ENCODE results near the gene RBFOX1. TPM values are rescaled to one million over a fixed set of nuclear protein-coding genes. Genes with fewer than 3 reads are reported as not detected.

The RBFOX1 gene
- total and polyA plus RNA-seq, 5 experiments from 2014 or later: not detected

DNA sequence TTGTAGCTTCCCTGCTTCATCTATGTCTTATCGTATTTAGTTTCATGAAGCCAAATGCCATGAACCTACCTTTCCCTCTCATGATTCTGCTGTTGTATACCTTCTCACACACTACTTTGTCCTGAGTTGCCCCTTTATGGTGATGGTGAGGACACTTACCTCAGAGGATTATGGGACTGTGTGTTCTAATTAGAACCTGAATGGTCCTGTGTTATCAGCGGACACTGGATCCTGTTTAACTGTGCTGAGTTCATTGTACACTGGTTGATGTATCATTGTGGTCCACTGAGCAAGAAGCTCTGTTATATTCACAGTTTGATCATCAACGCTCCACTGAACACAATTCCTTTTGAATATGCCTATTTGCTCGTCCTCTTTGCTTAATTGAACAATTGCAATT, 343.0 kb downstream of the RBFOX1 start:
- Mint-ChIP-seq H3K36me3 (no peaks in the 10 kb centered on the region), H3K4me3 (no peak overlapping the region), H3K9me3 (peaks cover 0 to 7% (median 2%) of the 10 kb centered on the region in 9 donors), H3K27ac (no peak overlapping the region), H3K4me1 (no peaks in the 10 kb centered on the region), H3K27me3 (no peaks in the 10 kb centered on the region)
- POLR2A ChIA-PET: no interaction called here
- ATAC-seq: no peak
- no peak for DNase-seq

GRCh38 chr16:7680296-7680695, 347.7 kb downstream of the RBFOX1 start:
- H3K4me3 Mint-ChIP-seq: no peak overlapping the region
- no peak for ATAC-seq
- no peak overlapping the region for H3K27ac Mint-ChIP-seq
- POLR2A ChIA-PET: no interaction called here
- no peaks in the 10 kb centered on the region for H3K36me3 Mint-ChIP-seq
- no peaks in the 10 kb centered on the region for H3K4me1 Mint-ChIP-seq
- peaks cover 0 to 10% (median 3%) of the 10 kb centered on the region in 9 donors for H3K9me3 Mint-ChIP-seq
- no peaks in the 10 kb centered on the region for H3K27me3 Mint-ChIP-seq
- DNase-seq: no peak

DNA sequence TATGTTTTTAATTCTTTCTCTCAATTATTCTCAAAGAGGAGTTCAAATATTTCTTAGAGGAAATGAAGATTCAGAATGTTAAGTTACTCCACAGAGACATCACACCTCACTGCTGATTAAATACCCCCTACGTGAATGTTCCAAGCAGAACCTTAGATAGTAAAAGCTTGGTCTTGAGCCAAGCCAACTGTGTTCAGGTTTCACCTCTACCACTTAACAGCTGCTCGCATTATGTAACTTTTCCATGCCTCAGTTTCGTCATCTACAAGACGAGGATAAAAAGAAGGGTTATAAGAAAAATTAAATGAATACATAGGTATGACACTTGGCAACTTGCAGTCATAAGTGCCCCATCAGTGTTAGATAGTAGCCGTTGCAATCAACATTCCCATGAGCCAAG, 356.2 kb downstream of the RBFOX1 start:
- no peaks in the 10 kb centered on the region for H3K4me1 Mint-ChIP-seq
- no peak for DNase-seq
- POLR2A ChIA-PET: no interaction called here
- no peak overlapping the region for H3K27ac Mint-ChIP-seq
- ATAC-seq: no peak
- no peaks in the 10 kb centered on the region for H3K27me3 Mint-ChIP-seq
- peaks cover 0 to 3% (median 0%) of the 10 kb centered on the region in 3 donors for H3K36me3 Mint-ChIP-seq
- H3K4me3 Mint-ChIP-seq: no peak overlapping the region
- peaks cover 0 to 28% (median 5%) of the 10 kb centered on the region in 9 donors for H3K9me3 Mint-ChIP-seq

DNA sequence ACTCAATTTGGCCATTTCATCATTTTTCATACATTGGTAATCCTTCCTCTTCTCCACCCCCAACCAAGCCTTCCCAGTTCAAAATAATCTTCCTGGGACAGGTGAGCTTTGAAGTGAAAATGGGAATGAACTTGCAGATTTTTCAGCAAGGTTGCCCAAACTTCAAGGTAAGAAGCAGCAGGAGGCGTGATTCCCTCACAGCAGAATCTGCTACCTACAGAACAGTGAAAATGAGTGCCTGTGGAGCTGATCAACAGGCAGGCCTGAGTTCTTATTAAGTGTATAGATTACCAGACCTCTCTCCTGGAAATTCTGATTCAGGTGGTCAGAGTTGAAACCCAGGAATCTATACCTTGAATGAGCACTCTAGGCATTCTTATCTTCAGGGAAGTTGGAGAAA, 356.6 kb downstream of the RBFOX1 start:
- peaks cover 0 to 28% (median 5%) of the 10 kb centered on the region in 9 donors for H3K9me3 Mint-ChIP-seq
- H3K27me3 Mint-ChIP-seq: no peaks in the 10 kb centered on the region
- DNase-seq: no peak
- H3K36me3 Mint-ChIP-seq: peaks cover 0 to 3% (median 0%) of the 10 kb centered on the region in 3 donors
- POLR2A ChIA-PET: no interaction called here
- H3K27ac Mint-ChIP-seq: no peak overlapping the region
- no peaks in the 10 kb centered on the region for H3K4me1 Mint-ChIP-seq
- no peak overlapping the region for H3K4me3 Mint-ChIP-seq
- ATAC-seq: no peak

DNA sequence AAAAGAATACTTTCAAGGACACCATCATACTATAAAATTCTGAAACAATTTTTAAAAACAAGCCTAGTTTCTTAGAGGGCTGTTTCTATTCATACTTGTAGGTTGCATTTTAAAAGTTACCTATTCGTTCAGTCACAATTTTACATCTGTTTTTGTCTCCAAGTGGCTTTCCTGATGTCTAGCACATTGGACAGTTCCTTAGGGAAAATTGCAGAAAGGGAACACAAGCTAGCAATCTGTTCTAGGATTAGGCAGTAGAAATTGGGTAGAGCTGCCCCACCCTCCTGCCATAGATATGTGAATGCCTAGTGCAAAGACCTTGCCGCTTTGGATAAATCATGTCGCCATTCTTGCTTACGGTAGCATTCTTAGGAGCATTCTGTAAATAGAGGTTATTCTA, 358.9 kb downstream of the RBFOX1 start:
- no peak for ATAC-seq
- H3K36me3 Mint-ChIP-seq: peaks cover 0 to 3% (median 0%) of the 10 kb centered on the region in 3 donors
- POLR2A ChIA-PET: no interaction called here
- no peaks in the 10 kb centered on the region for H3K4me1 Mint-ChIP-seq
- no peaks in the 10 kb centered on the region for H3K27me3 Mint-ChIP-seq
- no peak overlapping the region for H3K27ac Mint-ChIP-seq
- peaks cover 0 to 28% (median 5%) of the 10 kb centered on the region in 9 donors for H3K9me3 Mint-ChIP-seq
- no peak for DNase-seq
- no peak overlapping the region for H3K4me3 Mint-ChIP-seq

- Mint-ChIP-seq H3K36me3 (peaks cover 0 to 2% (median 0%) of the 10 kb centered on the region in 3 donors), H3K9me3 (peaks cover 2 to 22% (median 14%) of the 10 kb centered on the region in 9 donors), H3K4me1 (no peaks in the 10 kb centered on the region), H3K27ac (no peak overlapping the region), H3K27me3 (no peaks in the 10 kb centered on the region), H3K4me3 (no peak overlapping the region)
- ATAC-seq (no peak), DNase-seq (no peak)
- POLR2A ChIA-PET: no interaction called here
Observed at GRCh38 chr16:7703672-7704071, 371.0 kb downstream of the RBFOX1 start.

DNA sequence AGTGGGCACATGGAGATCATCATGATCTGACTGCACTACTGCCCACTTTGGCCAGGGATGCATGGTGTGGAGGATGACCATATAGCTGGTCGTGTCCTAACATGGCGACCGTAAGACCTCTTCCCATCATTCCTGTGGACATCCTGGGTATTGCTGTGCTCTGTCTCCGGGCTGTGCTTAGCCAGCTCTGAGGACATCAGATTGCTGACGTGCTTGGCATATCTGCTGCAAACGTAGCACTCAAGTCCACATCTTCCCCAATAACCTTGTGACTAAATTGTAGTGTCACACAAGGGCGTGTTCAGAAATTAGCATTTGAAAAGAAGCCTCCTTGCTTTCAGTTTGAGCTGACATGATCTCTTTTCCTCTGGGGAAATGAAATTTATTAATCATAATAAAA, 373.2 kb downstream of the RBFOX1 start:
- ATAC-seq: no peak
- POLR2A ChIA-PET: no interaction called here
- no peak overlapping the region for H3K4me3 Mint-ChIP-seq
- peaks cover 0 to 9% (median 0%) of the 10 kb centered on the region in 3 donors for H3K36me3 Mint-ChIP-seq
- peaks cover 6 to 27% (median 17%) of the 10 kb centered on the region in 9 donors for H3K9me3 Mint-ChIP-seq
- H3K27ac Mint-ChIP-seq: no peak overlapping the region
- no peak for DNase-seq
- H3K27me3 Mint-ChIP-seq: no peaks in the 10 kb centered on the region
- H3K4me1 Mint-ChIP-seq: no peaks in the 10 kb centered on the region

DNA sequence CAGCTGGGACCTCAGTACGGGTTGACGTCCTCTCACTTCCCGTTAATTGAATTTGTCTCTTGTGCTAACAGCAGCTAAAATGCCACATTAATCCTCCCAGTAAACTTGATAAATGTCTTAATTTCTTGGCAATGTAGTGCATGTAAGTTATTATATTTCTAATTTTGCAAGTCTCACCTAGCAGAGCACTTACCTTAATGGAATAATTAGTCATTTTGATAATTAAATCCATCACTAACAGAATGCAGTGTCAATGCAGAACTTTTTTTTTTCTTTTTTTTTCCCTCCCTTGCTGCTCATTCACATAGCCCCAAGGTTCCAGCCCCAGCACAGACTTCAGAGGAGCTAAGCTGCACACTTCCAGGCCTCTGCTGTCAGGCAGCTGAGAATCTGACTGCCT, 376.5 kb downstream of the RBFOX1 start:
- peaks cover 0 to 16% (median 0%) of the 10 kb centered on the region in 3 donors for H3K36me3 Mint-ChIP-seq
- ATAC-seq: no peak
- no peak overlapping the region for H3K27ac Mint-ChIP-seq

GRCh38 chr16:7713244-7713643, 380.6 kb downstream of the RBFOX1 start:
- ATAC-seq (no peak), DNase-seq (no peak)
- Mint-ChIP-seq H3K27ac (no peak overlapping the region), H3K36me3 (peaks cover 0 to 16% (median 0%) of the 10 kb centered on the region in 3 donors), H3K27me3 (no peaks in the 10 kb centered on the region), H3K9me3 (peaks cover 7 to 15% (median 10%) of the 10 kb centered on the region in 9 donors), H3K4me1 (no peaks in the 10 kb centered on the region), H3K4me3 (no peak overlapping the region)
- POLR2A ChIA-PET: no interaction called here

More for the DNA sequence above, 376.5 kb downstream of the RBFOX1 start:
- peaks cover 6 to 27% (median 15%) of the 10 kb centered on the region in 9 donors for H3K9me3 Mint-ChIP-seq
- H3K4me1 Mint-ChIP-seq: no peaks in the 10 kb centered on the region
- no peak overlapping the region for H3K4me3 Mint-ChIP-seq
- POLR2A ChIA-PET: no interaction called here
- H3K27me3 Mint-ChIP-seq: no peaks in the 10 kb centered on the region
- no peak for DNase-seq

DNA sequence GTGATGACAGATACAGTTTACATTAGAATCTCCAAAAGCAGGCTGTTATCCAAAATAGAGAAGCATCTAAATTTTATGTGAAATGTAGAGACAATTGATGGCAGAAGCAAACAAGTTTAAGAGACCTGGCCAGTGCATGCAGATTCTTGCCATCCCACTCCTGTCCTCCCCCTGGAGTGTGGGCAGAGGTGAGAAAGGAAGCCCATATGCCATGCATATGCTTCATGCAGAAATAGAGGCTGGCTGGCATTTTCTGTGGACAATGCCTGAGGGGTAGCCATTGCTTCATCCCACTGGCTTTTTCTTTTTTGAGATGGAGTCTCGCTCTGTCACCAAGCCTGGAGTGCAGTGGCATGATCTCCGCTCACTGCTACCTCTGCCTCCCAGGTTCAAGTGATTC, 382.1 kb downstream of the RBFOX1 start:
- DNase-seq (no peak), ATAC-seq (no peak)
- no peak overlapping the region for H3K27ac Mint-ChIP-seq
- POLR2A ChIA-PET: no interaction called here
- H3K36me3 Mint-ChIP-seq: peaks cover 0 to 7% (median 0%) of the 10 kb centered on the region in 3 donors
- H3K4me3 Mint-ChIP-seq: no peak overlapping the region
- no peaks in the 10 kb centered on the region for H3K4me1 Mint-ChIP-seq
- H3K9me3 Mint-ChIP-seq: peaks cover 0 to 15% (median 4%) of the 10 kb centered on the region in 9 donors
- H3K27me3 Mint-ChIP-seq: no peaks in the 10 kb centered on the region

GRCh38 chr16:7716660-7717550, 384.3 kb downstream of the RBFOX1 start:
- POLR2A ChIA-PET: interaction anchor here (0.7 kb wide), 1 partner anchor 362 kb away, joined by 3 read pairs; no protein-coding TSS in a partner anchor
- peaks cover 0 to 3% (median 0%) of the 10 kb centered on the region in 3 donors for H3K36me3 Mint-ChIP-seq
- DNase-seq: no peak
- no peaks in the 10 kb centered on the region for H3K27me3 Mint-ChIP-seq
- H3K9me3 Mint-ChIP-seq: peaks cover 0 to 10% (median 5%) of the 10 kb centered on the region in 9 donors
- ATAC-seq: no peak
- H3K27ac Mint-ChIP-seq: no peak overlapping the region
- no peaks in the 10 kb centered on the region for H3K4me1 Mint-ChIP-seq
- no peak overlapping the region for H3K4me3 Mint-ChIP-seq

DNA sequence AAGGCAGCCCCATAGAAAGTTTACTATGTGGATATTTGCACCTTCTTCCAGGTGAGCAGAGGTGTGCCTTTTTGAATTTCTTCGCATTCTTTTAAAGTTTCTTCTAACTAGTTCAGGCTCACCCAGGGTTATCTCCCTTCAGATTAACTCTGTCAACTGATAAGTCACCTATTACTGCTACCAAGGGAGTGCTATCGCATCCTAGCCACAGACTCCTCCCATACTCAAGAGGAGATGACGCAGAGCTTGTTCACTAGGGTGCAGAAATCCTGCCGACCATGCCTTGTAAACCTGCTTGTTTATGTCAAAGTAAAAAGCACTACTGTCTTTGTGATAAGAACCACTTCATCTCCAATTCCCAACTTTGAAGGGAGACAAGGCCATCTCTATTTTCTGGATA, 390.1 kb downstream of the RBFOX1 start:
- POLR2A ChIA-PET: no interaction called here
- H3K4me1 Mint-ChIP-seq: no peaks in the 10 kb centered on the region
- H3K27ac Mint-ChIP-seq: no peak overlapping the region
- peaks cover 0 to 2% (median 0%) of the 10 kb centered on the region in 5 donors for H3K27me3 Mint-ChIP-seq
- DNase-seq (no peak), ATAC-seq (no peak)
- peaks cover 0 to 19% (median 9%) of the 10 kb centered on the region in 9 donors for H3K9me3 Mint-ChIP-seq
- no peaks in the 10 kb centered on the region for H3K36me3 Mint-ChIP-seq
- H3K4me3 Mint-ChIP-seq: no peak overlapping the region

GRCh38 chr16:7731141-7731540, 398.5 kb downstream of the RBFOX1 start:
- peaks cover 0 to 19% (median 7%) of the 10 kb centered on the region in 9 donors for H3K9me3 Mint-ChIP-seq
- no peaks in the 10 kb centered on the region for H3K36me3 Mint-ChIP-seq
- POLR2A ChIA-PET: no interaction called here
- ATAC-seq: no peak
- DNase-seq: no peak
- peaks cover 0 to 2% (median 0%) of the 10 kb centered on the region in 5 donors for H3K27me3 Mint-ChIP-seq
- H3K27ac Mint-ChIP-seq: no peak overlapping the region
- no peak overlapping the region for H3K4me3 Mint-ChIP-seq
- no peaks in the 10 kb centered on the region for H3K4me1 Mint-ChIP-seq
